Activated T-cell treated with anti-CD3 and anti-CD28 coated beads, Interleukin-2, amount 50 U/mL, for 24 hours (primary cell): ENCODE data around the gene BGLAP.

Experiments used
- DNase-seq: peaks from one replicate; pipeline ENCODE4 v3.0.0-alpha.2; 2020
- H3K27ac Mint-ChIP-seq: 2 replicates; pipeline ENCODE4 v1.8.0; 2020; ENCODE audit warnings: mild to moderate bottlenecking, mixed read lengths
- H3K27me3 Mint-ChIP-seq: 2 replicates; pipeline ENCODE4 v1.8.0; 2020; ENCODE audit warnings: mixed read lengths
- H3K36me3 Mint-ChIP-seq: 2 replicates; pipeline ENCODE4 v1.8.0; 2020; ENCODE audit warnings: low read depth, mixed read lengths
- H3K4me1 Mint-ChIP-seq: 2 replicates; pipeline ENCODE4 v1.8.0; 2020; ENCODE audit warnings: low read depth, mixed read lengths
- H3K4me3 Mint-ChIP-seq: 2 replicates; pipeline ENCODE4 v1.8.0; 2020; ENCODE audit warnings: mild to moderate bottlenecking, moderate library complexity, mixed read lengths
- H3K9me3 Mint-ChIP-seq: 2 replicates; pipeline ENCODE4 v1.8.0; 2020; ENCODE audit warnings: mixed read lengths

The BGLAP gene

DNA sequence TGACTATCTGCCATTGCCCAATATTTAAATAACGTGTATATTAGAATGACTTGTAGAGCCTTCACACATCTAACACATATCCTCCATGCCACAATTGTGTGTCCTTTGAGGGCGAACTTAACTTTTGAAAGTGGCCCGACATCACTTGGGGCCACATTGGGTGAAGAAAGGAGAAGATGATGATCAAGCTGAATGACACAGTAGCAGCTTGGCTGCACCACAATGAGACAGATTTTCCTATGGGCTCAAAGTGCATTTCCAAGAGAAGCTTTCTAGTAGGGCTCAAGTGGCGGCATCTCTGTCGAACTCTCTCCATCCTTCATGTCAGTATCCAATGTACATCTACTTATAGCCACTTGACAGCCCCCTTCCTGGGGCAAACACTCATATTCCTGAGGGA lies 3.7 kb upstream of the BGLAP start:
- Mint-ChIP-seq H3K9me3 (no peaks in the 10 kb centered on the region), H3K36me3 (peaks cover 88% of the 10 kb centered on the region), H3K27ac (no peak overlapping the region), H3K4me3 (no peak overlapping the region), H3K27me3 (no peaks in the 10 kb centered on the region), H3K4me1 (peaks cover 10% of the 10 kb centered on the region)
- DNase-seq, result no peak

DNA sequence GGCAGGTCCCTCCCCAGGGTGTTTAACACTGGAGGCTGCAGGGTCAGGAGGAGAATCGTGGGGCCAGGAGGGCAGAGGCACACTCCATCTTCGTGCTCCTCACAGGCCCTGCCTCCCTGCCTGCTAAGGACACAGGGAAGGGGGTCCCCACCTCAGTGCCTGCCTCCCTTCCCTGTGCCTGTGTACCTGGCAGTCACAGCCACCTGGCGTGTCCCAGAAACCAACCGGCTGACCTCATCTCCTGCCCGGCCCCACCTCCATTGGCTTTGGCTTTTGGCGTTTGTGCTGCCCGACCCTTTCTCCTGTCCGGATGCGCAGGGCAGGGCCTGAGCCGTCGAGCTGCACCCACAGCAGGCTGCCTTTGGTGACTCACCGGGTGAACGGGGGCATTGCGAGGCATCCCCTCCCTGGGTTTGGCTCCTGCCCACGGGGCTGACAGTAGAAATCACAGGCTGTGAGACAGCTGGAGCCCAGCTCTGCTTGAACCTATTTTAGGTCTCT lies 623 bp upstream of the BGLAP start:
- peaks cover 28% of the 10 kb centered on the region for H3K4me1 Mint-ChIP-seq
- H3K4me3 Mint-ChIP-seq, result no peak overlapping the region
- H3K27ac Mint-ChIP-seq, result no peak overlapping the region
- DNase-seq, result no peak
- H3K9me3 Mint-ChIP-seq, result no peaks in the 10 kb centered on the region
- H3K27me3 Mint-ChIP-seq, result no peaks in the 10 kb centered on the region
- H3K36me3 Mint-ChIP-seq, result peaks cover 62% of the 10 kb centered on the region

GRCh38 chr1:156242738-156243137 lies 754 bp downstream of the BGLAP start:
- Mint-ChIP-seq H3K4me3 (no peak overlapping the region), H3K27ac (peak overlapping the region; percentile 63), H3K27me3 (no peaks in the 10 kb centered on the region), H3K4me1 (peaks cover 29% of the 10 kb centered on the region), H3K9me3 (no peaks in the 10 kb centered on the region), H3K36me3 (peaks cover 51% of the 10 kb centered on the region)
- no peak for DNase-seq

DNA sequence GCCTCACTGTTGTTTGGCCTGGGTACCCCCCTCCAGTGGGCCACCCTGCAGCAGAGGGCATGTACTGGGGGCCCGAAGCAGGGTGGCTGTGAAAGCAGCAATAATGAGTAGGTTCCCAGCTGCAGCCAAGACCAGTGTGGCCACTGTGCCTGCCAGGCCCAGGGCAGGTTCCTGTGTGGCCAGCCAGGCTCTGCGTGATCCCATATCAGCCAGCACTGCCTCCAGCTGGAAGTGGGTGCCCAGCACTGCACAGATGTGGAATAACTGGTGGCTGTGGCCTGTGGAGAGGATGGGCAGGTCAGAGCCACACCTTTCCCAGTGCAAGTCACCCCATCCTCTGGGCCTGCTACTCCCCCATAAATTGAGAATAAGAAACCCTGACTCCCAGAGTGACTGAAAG lies 2.1 kb downstream of the BGLAP start:
- H3K4me1 Mint-ChIP-seq, result peaks cover 22% of the 10 kb centered on the region
- no peak overlapping the region for H3K4me3 Mint-ChIP-seq
- H3K27me3 Mint-ChIP-seq, result no peaks in the 10 kb centered on the region
- DNase-seq, result no peak
- H3K36me3 Mint-ChIP-seq, result peaks cover 43% of the 10 kb centered on the region
- no peaks in the 10 kb centered on the region for H3K9me3 Mint-ChIP-seq
- peak overlapping the region; percentile 65 for H3K27ac Mint-ChIP-seq

- Mint-ChIP-seq H3K27ac (peak overlapping the region; percentile 86), H3K36me3 (peaks cover 43% of the 10 kb centered on the region), H3K4me3 (peak overlapping the region; percentile 63), H3K9me3 (no peaks in the 10 kb centered on the region), H3K4me1 (peaks cover 22% of the 10 kb centered on the region), H3K27me3 (no peaks in the 10 kb centered on the region)
- no peak for DNase-seq
Observed at GRCh38 chr1:156244712-156245111, 2.7 kb downstream of the BGLAP start.

DNA sequence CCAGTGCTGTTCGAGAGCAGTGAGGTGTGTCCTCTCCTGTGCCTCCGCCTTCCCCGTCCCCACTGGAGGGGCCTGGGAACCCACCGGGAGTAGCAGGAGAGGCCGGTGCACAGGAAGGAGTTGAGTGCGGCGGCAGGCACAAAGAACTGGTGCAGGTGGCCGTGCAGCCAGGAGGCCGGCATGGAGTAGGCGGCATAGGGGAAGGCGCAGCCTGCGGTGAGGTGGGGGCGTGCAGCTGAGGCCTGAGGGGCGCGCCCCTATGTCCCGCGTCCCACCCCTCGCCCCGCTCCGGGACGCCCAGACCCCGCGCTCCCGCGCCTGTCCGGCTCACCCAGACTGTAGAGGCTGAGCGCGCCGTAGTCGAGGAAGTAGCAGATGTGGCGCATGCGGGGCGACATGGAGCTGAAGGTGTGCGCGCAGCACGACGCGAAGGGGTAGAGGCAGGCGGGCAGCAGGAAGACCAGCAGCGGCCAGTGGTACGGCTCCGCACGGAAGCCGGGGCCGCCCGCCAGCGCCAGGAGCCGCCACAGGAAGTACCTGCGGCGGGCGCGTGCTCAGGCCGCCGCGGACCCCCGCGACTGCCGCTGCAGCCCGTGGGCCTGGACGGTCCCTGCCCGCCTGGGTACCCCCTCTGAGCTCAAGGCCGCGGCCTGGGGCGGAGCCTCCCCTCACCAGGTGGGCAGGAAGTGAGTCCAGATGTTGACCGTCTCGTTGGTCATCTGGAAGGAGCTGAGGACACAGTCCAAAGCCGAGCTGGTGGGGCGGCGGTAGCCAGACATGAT lies 3.7 kb downstream of the BGLAP start:
- peak overlapping the region; percentile 63 for H3K4me3 Mint-ChIP-seq
- peaks cover 45% of the 10 kb centered on the region for H3K36me3 Mint-ChIP-seq
- peaks cover 22% of the 10 kb centered on the region for H3K4me1 Mint-ChIP-seq
- peak; percentile 69 for DNase-seq
- no peaks in the 10 kb centered on the region for H3K9me3 Mint-ChIP-seq
- H3K27me3 Mint-ChIP-seq, result no peaks in the 10 kb centered on the region
- H3K27ac Mint-ChIP-seq, result peak overlapping the region; percentile 86

DNA sequence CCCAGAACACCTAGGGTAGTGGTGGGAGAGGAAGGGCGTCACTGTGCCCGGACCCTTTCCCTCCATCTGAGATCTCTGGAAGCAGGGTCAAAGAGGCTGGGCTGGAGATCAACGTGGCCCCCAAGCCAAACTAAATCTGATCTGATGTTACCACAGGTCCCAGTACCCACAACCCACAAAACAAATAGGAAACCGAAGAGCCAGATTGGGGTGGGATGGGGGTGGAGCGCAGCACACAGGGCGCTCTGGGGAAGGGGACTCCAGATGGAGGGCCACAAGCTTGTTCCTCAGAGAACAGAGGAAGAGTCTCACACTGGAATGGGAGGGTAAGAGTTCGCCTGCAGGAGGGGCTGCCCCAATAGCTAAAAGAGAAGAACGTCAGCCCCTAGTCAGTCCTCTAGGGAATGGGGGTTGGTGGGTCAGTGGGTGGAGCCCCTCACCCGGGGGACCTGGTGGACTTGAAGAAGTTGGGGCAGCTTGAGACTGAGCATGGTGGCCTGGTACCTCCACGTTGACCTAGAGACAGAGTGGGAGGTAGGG lies 4.3 kb downstream of the BGLAP start:
- Mint-ChIP-seq H3K4me3 (no peak overlapping the region), H3K27me3 (no peaks in the 10 kb centered on the region), H3K36me3 (peaks cover 46% of the 10 kb centered on the region), H3K27ac (peak overlapping the region; percentile 8), H3K4me1 (peaks cover 22% of the 10 kb centered on the region), H3K9me3 (no peaks in the 10 kb centered on the region)
- peak; percentile 47 for DNase-seq

GRCh38 chr1:156246781-156247459 lies 4.9 kb downstream of the BGLAP start:
- peaks cover 22% of the 10 kb centered on the region for H3K4me1 Mint-ChIP-seq
- peaks cover 46% of the 10 kb centered on the region for H3K36me3 Mint-ChIP-seq
- DNase-seq, result peak; percentile 46
- H3K4me3 Mint-ChIP-seq, result no peak overlapping the region
- peak overlapping the region; percentile 37 for H3K27ac Mint-ChIP-seq
- H3K27me3 Mint-ChIP-seq, result no peaks in the 10 kb centered on the region
- no peaks in the 10 kb centered on the region for H3K9me3 Mint-ChIP-seq

- Mint-ChIP-seq H3K27ac (peak within 1 kb of the TSS; percentile 74), H3K27me3 (no peaks in the 10 kb centered on the region), H3K9me3 (no peaks in the 10 kb centered on the region), H3K4me1 (peaks cover 22% of the 10 kb centered on the region), H3K36me3 (peaks cover 51% of the 10 kb centered on the region), H3K4me3 (no peak within 1 kb of the TSS)
- peak; percentile 44 for DNase-seq
Observed at GRCh38 chr1:156247460-156248322, 5.7 kb downstream of the BGLAP start, which contains the start of gene PAQR6. PAQR6 (minus strand) TSS chr1:156248056; CDS start chr1:156246731, 1,325 bp downstream.

DNA sequence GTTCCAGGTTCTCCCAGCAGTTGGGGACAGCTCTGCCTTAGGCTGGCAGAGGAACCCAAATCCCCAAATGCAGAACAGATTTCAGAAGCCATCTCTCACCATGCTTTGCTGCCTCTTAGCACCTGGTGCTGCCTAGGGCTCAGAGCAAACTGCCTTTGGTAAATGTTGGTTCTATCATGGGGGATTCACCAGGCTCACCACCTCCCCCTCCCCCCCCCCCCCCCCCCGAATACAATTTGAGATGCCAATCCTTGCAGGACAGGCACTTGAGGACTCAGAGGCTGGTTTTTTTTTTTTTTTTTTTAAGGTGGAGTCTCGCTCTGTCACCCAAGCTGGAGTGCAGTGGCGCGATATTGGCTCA lies 6.3 kb downstream of the BGLAP start:
- Mint-ChIP-seq H3K9me3 (no peaks in the 10 kb centered on the region), H3K4me3 (no peak overlapping the region), H3K27me3 (no peaks in the 10 kb centered on the region), H3K27ac (no peak overlapping the region), H3K4me1 (peaks cover 22% of the 10 kb centered on the region), H3K36me3 (peaks cover 54% of the 10 kb centered on the region)
- no peak for DNase-seq

GRCh38 chr1:156249593-156249992 lies 7.6 kb downstream of the BGLAP start:
- Mint-ChIP-seq H3K4me3 (no peak overlapping the region), H3K27ac (peak overlapping the region; percentile 57), H3K4me1 (peaks cover 21% of the 10 kb centered on the region), H3K36me3 (peaks cover 61% of the 10 kb centered on the region), H3K27me3 (no peaks in the 10 kb centered on the region), H3K9me3 (no peaks in the 10 kb centered on the region)
- DNase-seq, result no peak

GRCh38 chr1:156251527-156251926 lies 9.5 kb downstream of the BGLAP start:
- Mint-ChIP-seq H3K4me3 (no peak overlapping the region), H3K4me1 (peaks cover 3% of the 10 kb centered on the region), H3K36me3 (peaks cover 70% of the 10 kb centered on the region), H3K27me3 (no peaks in the 10 kb centered on the region), H3K27ac (peak overlapping the region; percentile 47), H3K9me3 (no peaks in the 10 kb centered on the region)
- DNase-seq, result no peak

- peaks cover 2% of the 10 kb centered on the region for H3K4me1 Mint-ChIP-seq
- no peaks in the 10 kb centered on the region for H3K27me3 Mint-ChIP-seq
- H3K9me3 Mint-ChIP-seq, result no peaks in the 10 kb centered on the region
- peak overlapping the region; percentile 81 for H3K27ac Mint-ChIP-seq
- no peak for DNase-seq
- H3K4me3 Mint-ChIP-seq, result no peak overlapping the region
- H3K36me3 Mint-ChIP-seq, result peaks cover 87% of the 10 kb centered on the region
Observed at GRCh38 chr1:156253634-156254033, 11.7 kb downstream of the BGLAP start.

- Mint-ChIP-seq H3K4me1 (peaks cover 6% of the 10 kb centered on the region), H3K4me3 (no peak overlapping the region), H3K27me3 (no peaks in the 10 kb centered on the region), H3K9me3 (no peaks in the 10 kb centered on the region), H3K27ac (peak overlapping the region; percentile 77), H3K36me3 (peaks cover 85% of the 10 kb centered on the region)
- no peak for DNase-seq
Observed at GRCh38 chr1:156257711-156258110, 15.7 kb downstream of the BGLAP start.
